Suprapubic skin (tissue), 4 donors: ENCODE measurements around the gene GBP4.

ENCODE experiments used
- CTCF ChIP-seq, 2 donors: fragments of 200-600 bp in 1 of 2; fragments of 450-650 bp in 1 of 2; sonication (generic) in 1 of 2; IDR thresholded peaks; one replicate each; pipeline ENCODE4 v1.5.1; 2016 to 2019; ENCODE audit warnings: antibody characterized with exemption in 2 of 2, mild to moderate bottlenecking in 1 of 2, moderate library complexity in 1 of 2
- EP300 ChIP-seq: sonication (generic); formaldehyde crosslinking; IDR thresholded peaks from one replicate; pipeline ENCODE4 v1.6.1; 2017; ENCODE audit warnings: antibody characterized with exemption
- POLR2A ChIP-seq, 2 donors: fragments of 450-650 bp; IDR thresholded peaks; one replicate each; pipeline ENCODE4 v1.6.1; 2017; ENCODE audit warnings: antibody characterized with exemption in 2 of 2, mild to moderate bottlenecking in 2 of 2, moderate library complexity in 2 of 2
- POLR2AphosphoS5 ChIP-seq, 3 donors: sonication (generic); formaldehyde crosslinking; IDR thresholded peaks; one replicate each; pipeline ENCODE4 v1.6.1; 2017; ENCODE audit warnings: antibody characterized with exemption in 3 of 3

- TF ChIP-seq EP300 (no peak), POLR2AphosphoS5 (IDR thresholded peaks at IDR 0.05) (no peak), CTCF (IDR thresholded peaks at IDR 0.05) (no peak), POLR2A (IDR thresholded peaks at IDR 0.05) (no peak)
Observed at GRCh38 chr1:89151047-89151446, 47.7 kb downstream of the GBP4 start.
